Activated gamma-delta T cell treated with anti-CD3 and anti-CD28 coated beads, Interleukin-2, amount 50 U/mL, for 16 hours (primary cell): Measurements from ENCODE around the gene JARID2.
A peak's percentile ranks its signal among the peaks of the same experiment; 100 is the strongest.

Experiments used
- DNase-seq: peaks from one replicate; pipeline ENCODE4 v3.0.0-alpha.2; 2020; ENCODE audit warnings: low read depth

JARID2 gene

DNA sequence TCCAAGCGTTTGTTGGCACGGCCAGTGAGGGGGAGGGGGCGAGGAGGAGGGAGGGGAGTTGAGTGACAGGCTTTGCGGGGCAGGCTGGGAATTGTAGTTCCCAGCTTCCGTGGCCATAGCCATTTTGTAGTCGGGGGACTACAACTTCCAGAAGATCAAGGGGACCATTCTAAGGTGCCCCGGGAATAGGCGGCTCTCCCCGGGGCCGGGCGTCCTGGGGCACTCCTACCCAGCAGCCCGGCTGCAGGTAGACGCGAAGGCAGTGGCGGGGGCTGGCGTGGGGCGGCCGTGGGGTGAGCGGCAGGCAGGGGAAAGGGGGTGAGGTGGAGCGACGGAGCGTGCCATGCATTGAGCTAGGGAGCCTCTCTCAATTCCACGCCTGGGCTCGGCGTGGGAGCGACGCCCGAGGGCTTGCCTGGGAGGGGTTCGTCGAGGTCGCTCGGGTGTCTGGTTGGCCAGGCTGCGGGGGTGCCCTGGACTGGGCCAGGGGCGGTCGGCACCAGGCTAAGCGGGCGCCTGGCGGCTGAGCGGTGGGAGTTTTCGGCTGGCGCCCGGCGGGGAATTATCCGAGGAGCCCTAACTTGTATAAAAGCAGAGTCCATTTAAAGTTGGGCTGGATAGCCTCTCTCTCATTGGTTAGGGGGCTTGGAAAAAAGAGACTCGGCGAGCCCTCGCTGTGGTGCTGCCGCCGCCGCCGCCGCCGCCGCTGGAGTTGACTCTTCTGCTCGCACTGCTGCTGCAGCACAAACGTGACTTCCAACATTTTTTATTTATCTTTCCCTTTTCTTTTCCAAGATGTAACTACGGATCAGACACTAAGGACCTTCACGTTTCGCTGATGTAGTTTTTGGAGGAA lies at the start of gene JARID2:
Gene JARID2 (plus strand): TSS at position 709 of the 856 bp plus-strand sequence. CDS start 471 bp downstream, outside the sequence.
- peak; percentile 93 for DNase-seq

GRCh38 chr6:15200087-15200486 lies 45.8 kb upstream of the JARID2 start:
- no peak for DNase-seq

- DNase-seq = no peak
Observed at GRCh38 chr6:15205321-15205720, 40.5 kb upstream of the JARID2 start.

GRCh38 chr6:15206887-15207286 lies 39.0 kb upstream of the JARID2 start:
- DNase-seq = no peak

DNA sequence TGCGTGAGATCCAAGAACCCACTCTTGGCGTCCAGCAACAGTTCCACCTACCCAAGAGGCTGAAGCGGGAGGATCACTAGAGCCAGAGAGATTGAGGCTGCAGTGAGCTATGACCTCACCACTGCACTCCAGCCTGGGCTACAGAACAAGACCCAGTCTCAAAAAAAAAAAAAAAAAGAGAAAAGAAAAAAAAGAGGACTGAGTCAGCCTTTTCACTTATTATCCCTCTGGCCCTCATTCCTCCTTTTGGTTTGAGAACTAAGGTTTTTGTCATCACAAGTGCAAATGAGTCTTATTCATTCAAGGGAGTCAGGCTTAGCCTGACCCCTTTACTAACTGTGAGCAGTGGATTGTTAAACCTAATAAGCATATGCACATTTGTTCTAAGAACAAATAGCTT lies 37.9 kb upstream of the JARID2 start:
- DNase-seq = no peak

DNA sequence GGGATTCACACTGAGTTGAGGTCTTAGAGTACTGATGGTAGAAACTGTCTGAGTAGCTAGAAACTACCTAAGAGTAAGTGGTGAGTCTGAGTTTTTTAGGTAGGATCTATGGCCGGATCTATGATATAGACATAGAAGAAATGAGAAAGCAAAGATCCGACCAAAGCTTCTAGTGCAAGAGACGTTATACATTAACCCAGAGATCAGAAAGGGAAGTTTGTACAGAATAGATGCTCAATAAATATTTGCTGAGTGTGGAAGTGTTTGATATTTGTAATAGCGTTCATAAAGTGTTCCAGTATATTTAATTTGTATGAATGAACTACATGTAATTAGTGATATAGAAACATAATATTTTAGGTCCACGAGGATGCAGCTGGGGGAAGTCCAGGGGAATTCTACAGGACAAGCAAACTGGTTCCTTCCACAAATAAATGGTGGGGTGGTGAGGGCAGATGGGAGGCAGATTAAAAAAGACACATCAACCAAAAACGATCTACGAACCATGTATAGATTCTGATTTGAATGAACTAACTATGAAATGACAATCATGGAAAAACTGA lies 31.9 kb upstream of the JARID2 start:
- DNase-seq = no peak

- DNase-seq = no peak
Observed at GRCh38 chr6:15218401-15218800, 27.5 kb upstream of the JARID2 start.

DNA sequence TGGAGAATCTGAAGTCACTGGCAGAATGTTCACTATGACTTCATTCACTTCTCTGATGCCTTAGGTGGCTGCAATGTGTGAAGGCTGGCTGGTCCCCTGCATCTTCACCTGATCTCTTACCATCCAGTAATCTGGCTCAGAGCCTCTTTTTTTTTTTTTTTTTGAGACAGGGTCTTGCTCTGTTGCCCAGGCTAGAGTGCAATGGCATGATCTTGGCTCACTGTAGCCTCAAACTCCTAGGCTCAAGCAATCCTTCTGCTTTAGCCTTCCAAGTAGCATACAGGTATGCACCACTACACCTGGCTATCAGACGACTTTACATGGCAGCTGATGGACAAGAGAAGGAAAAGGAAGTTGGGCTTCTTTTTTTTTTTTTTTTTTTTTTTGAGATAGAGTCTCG lies 25.8 kb upstream of the JARID2 start:
- no peak for DNase-seq

- DNase-seq = no peak
Observed at GRCh38 chr6:15227827-15228318, 18.0 kb upstream of the JARID2 start.

GRCh38 chr6:15230827-15231226 lies 15.0 kb upstream of the JARID2 start:
- DNase-seq = no peak

- DNase-seq = no peak
Observed at GRCh38 chr6:15232836-15233510, 12.9 kb upstream of the JARID2 start.

- DNase-seq = no peak
Observed at GRCh38 chr6:15234068-15234758, 11.7 kb upstream of the JARID2 start.

- no peak for DNase-seq
Observed at GRCh38 chr6:15239616-15240364, 6.1 kb upstream of the JARID2 start.

DNA sequence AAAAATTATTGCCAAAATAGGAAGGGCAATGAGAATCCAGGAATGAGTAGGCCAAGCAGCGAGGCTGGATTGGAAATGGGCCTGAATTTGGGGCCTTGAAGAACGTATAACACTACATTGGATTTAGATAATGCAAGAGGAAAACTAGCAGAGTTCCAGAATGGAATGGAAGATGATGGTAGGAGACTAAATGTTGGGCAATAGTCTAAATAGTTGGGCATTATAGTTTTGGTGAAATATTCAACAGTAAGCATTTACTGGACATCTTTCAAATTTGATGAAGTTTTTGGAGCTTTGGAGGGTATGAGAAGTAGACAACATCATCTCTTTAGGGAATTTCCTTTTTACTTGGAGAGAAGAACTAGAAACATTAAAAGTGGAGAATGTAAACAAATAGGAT lies 3.4 kb upstream of the JARID2 start:
- DNase-seq = no peak

DNA sequence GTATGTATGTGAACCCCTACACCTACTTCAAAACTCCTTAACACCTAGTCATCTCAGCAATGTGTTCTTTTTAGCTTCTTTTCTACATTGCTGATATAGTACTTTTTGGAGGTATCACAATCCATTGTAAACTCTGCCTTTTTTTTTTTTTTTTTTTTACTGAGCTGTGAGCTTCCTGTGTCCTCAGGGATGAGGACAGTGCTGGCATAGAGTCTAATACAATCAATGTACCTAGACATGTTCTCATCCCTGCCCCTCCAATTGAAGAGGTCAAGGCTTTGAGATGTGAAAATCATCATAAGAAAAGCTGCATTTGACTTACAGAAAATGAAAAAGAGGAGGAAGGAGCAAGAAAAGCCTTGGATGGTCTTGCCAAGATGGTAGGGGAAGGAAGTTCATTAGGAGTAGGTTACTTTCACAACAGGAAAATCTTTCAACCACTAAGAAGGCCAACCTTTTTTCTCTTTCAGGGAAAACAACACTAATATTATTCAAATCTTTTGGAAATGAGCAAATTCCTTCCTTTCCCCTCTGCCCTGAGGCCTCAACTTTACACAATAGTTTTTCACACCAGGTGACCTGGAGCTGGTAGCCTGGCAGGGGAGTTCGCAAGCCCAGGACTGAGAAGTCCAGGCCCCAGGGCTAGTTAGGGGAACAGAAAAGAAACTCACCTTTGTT lies 2.8 kb upstream of the JARID2 start:
- DNase-seq = no peak

- no peak for DNase-seq
Observed at GRCh38 chr6:15243910-15244619, 1.8 kb upstream of the JARID2 start.

DNA sequence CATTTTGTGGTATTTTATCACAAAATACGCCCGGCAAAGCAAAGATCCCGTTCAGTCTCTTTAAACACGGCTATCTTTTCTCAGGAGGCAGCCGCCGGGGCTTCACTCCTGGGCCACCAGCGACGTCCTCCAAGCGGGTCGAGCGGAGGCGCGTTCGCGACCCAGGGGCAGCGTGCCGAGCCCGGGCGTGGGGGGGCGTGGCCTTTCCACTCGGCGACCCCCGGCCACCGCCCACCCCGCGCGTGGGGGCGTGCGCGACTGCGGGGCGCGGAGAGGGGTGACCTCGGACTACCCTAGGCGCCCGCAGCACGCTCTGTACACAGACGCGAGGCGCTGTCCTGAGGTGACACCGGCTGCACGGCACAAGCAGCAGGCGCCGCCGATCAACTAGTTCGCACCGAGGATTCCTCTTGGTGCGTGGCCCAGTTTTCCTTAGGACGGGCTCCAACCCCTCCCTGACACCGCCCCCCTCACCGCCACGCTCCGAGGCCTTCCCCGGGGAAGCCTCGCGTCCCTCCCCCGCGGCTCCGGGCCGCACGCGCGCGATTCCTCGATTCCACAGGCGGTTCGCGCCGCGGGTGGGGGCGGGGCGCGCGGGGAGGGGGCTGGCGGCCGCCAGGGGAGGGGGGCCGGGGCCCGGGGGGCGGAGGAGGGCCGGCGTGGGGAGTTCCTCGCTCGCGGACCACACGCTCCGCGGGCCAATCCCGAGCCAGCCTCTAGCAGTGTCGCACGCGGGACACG lies 1.1 kb upstream of the JARID2 start:
- DNase-seq = peak; percentile 41

GRCh38 chr6:15246217-15246665 lies 372 bp downstream of the JARID2 start:
- no peak for DNase-seq

DNA sequence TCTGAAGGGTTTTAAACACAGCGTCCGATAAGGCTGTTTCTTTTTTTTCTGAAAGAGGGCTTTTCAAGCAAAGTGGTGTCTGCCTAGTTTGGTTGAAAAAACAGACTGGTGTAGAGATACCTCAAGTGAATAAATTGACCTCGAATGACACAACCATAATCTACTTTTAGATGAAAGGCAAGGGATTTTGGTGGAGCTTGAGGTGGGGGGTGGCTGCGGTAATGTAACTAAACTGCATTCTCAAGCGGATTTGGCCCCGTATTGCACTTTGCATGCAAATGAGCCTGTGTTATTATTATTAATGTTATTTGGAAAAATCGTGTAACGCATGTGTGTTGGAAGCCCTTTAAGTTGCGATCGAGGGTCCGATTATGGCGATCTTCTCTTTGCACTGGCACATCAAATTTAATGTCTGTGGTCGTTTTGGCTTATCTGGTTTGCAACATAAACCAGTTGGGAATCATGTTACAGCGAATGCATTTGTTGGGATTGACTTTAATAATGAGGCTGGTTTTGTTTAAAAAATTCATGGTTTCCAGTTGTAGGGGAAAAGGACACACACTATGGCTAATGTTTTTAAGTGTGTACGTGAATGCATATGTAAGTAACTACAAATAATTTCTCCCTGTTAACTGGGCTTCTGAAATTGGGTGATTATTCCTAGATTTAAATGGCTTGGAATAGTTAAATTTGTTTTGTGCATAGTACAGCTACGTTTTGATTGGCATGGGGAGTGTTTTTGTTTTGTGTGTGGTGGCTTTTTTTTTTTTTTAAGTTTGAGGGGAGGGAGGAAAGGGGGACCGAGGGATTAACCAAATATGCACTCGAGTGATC lies 1.0 kb downstream of the JARID2 start:
- no peak for DNase-seq
